ENCODE measurements around the gene SPTB.
"Not testable (repeated sequence)": the region's sequence is repeated elsewhere in the genome, so short reads cannot be mapped to it uniquely, and the experiment has no call there.

SPTB gene

GRCh38 chr14:64879635-64880220, at the start of gene SPTB:
Gene SPTB (minus strand): TSS chr14:64879907. CDS start chr14:64823094, 56,813 bp downstream.
- DNase-seq (ENCODE audit: low spot score) = peak; percentile 67

- DNase-seq (ENCODE audit: low spot score) = no peak
These were observed 49.3 kb upstream of the SPTB start for GRCh38 chr14:64929014-64929359.

DNA sequence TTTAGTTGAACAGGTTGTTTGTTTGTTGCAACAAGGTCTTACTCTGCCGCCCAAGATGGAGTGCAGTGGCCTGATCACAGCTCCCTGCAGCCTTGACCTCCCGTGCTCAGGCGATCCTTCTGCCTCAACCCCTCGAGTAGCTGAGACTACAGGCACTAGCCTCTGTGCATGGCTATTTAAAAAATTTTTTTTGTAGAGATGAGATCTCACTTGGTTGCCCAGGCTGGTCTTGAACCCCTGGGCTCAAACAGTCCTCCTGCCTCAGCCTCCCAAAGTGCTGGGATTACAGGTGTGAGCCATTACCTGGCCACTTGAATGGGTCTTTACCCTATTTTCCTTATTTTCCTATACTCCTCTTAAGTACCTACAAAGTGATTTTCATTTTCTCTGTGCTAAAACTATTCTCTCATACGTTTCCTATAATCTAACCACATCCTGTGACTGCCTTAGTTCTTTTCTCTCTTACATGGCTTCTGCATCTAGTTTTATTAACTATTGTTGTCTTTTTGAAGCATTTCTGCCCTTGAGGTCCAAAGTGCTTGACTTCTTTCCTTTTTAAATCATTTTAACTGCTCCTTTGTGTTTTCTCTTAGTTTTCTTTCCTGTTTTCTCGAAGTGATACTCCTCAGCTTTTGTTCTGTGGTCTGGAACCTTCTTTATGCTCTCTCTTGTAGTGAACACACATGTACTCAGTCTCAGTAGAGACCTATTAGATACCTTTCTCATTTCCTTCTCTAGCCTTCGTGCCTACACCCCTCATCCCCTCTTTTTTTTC, 48.7 kb upstream of the SPTB start:
- no peak for DNase-seq (ENCODE audit: low spot score)

DNA sequence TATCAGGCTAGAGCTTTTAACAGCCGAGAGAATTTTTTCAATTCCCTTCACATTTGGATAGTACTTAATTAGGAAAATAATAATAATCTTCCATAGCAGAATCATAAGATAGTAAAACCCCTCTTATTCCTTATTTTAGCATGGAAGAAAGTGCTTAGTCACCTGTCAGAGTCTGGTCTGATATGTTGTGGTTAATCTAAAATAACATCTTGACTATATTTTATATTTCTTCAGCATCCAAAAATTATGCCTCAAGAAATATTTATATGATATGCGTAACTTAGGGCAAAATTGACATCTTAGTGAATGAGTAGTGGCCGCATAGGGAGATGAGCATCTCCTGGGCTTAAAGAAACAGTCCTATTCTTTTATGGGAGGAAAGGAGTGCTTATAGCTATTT, 47.3 kb upstream of the SPTB start:
- no peak for DNase-seq (ENCODE audit: low spot score)

DNA sequence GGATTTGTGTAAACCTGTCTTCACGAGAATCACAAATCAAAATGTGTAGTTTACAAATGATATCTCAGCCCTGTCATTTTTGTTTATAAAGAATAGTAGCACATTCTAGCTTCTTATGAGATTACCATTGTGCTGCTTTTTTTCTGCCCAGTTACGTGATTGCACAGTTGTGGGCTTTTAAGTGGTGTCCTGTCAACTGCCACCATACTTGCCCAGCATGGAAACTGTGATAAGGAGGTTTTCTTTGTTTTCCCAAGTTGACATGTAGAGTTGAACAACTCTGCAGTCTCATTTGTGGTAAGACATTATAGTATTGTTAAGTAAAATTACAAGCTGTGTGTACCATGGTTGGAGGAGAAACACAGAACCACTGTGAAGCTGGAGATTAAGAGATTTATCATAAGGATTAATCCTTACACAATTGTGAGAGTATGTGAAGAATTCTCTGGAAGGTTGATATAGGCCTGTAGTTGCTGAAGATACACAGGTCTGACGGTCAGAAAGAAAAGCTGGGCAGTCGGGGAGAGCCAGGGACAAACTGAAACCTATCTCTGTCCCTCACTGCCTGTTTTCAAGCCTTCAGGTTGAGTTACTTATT, 46.8 kb upstream of the SPTB start:
- no peak for DNase-seq (ENCODE audit: low spot score)

- DNase-seq (ENCODE audit: low spot score) = no peak
These were observed 43.3 kb upstream of the SPTB start for GRCh38 chr14:64923015-64923414.

DNA sequence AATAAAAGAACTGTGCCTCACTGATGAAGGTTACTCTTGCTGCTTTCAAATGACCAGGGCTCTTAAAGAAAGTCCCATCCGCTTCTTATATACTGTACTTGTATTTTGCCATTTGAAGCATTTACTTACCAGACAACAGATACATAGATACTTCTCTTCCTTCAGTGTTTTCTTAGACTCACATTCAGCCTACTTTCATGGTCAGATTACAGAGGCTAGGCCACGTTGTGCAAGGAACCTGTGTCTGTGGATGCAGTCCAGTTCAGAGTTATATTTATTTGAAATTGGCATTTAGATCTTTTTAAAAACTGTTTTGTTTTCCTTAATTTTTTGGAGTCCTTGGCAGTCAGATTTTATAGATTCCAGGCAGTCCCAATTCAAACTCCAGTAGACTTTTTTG, 40.8 kb upstream of the SPTB start:
- DNase-seq (ENCODE audit: low spot score) = no peak

DNA sequence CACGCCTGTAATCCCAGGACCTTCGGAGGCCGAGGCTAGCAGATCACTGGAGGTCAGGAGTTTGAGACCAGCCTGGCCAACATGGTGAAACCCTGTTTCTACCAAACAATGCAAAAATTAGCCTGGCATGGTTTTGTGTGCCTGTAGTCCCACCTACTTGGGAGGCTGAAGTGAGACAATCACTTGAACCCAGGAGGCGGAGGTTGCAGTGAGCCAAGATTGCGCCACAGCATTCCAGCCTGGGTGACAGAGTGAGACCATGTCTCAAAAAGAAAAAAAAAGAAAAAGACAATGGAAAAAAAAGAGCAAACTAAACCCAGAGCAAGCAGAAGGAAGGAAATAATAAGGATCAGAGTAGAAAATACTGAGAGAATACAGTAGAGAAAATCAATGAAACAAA, 39.9 kb upstream of the SPTB start:
- no peak for DNase-seq (ENCODE audit: low spot score)

- DNase-seq (ENCODE audit: low spot score) = no peak
These were observed 39.5 kb upstream of the SPTB start for GRCh38 chr14:64919215-64919614.

DNA sequence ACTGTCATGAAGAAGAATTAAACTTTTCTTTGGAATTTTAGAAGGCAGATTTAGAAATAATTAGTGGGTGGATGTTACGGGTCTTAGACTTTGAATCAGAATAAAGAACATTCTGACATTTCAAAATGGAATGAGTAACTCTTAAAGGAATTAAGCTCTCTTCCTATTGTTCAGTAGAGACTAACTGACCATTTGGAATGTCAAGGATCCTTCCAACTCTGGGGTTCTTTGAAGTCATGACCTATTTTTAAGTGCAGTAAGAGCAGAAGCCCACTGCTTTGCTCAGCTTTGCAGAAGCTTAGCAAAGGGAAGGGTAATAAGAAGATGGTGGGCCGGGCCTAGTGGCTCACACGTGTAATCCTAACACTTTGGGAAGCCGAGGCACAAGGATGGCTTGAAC, 38.5 kb upstream of the SPTB start:
- no peak for DNase-seq (ENCODE audit: low spot score)

GRCh38 chr14:64915797-64916196, 36.1 kb upstream of the SPTB start:
- no peak for DNase-seq (ENCODE audit: low spot score)

GRCh38 chr14:64915029-64915424, 35.3 kb upstream of the SPTB start:
- DNase-seq (ENCODE audit: low spot score) = no peak

- DNase-seq (ENCODE audit: low spot score) = peak; percentile 94
These were observed 34.7 kb upstream of the SPTB start, which contains the start of gene CHURC1 for GRCh38 chr14:64914237-64915028. Gene CHURC1 (plus strand): TSS chr14:64914455. CDS start chr14:64914496, 41 bp downstream.

DNA sequence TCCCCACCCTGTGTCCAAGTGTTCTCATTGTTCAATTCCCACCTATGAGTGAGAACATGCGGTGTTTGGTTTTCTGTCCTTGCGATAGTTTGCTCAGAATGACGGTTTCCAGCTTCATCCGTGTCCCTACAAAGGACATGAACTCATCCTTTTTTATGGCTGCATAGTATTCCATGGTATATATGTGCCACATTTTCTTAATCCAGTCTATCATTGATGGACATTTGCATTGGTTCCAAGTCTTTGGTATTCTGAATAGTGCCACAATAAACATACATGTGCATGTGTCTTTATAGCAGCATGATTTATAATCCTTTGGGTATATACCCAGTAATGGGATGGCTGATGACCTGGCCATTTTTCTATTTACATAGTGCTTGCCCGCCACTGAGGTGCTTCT, 33.8 kb upstream of the SPTB start:
- not testable (repeated sequence) for DNase-seq (ENCODE audit: low spot score)

GRCh38 chr14:64912261-64912660, 32.6 kb upstream of the SPTB start:
- DNase-seq (ENCODE audit: low spot score) = no peak

GRCh38 chr14:64910847-64911495, 31.3 kb upstream of the SPTB start:
- no peak for DNase-seq (ENCODE audit: low spot score)

GRCh38 chr14:64906022-64906421, 26.3 kb upstream of the SPTB start:
- DNase-seq (ENCODE audit: low spot score) = no peak

GRCh38 chr14:64899958-64900357, 20.3 kb upstream of the SPTB start:
- DNase-seq (ENCODE audit: low spot score) = no peak

- DNase-seq (ENCODE audit: low spot score) = peak; percentile 24
These were observed 12.2 kb upstream of the SPTB start for GRCh38 chr14:64891839-64892375.

DNA sequence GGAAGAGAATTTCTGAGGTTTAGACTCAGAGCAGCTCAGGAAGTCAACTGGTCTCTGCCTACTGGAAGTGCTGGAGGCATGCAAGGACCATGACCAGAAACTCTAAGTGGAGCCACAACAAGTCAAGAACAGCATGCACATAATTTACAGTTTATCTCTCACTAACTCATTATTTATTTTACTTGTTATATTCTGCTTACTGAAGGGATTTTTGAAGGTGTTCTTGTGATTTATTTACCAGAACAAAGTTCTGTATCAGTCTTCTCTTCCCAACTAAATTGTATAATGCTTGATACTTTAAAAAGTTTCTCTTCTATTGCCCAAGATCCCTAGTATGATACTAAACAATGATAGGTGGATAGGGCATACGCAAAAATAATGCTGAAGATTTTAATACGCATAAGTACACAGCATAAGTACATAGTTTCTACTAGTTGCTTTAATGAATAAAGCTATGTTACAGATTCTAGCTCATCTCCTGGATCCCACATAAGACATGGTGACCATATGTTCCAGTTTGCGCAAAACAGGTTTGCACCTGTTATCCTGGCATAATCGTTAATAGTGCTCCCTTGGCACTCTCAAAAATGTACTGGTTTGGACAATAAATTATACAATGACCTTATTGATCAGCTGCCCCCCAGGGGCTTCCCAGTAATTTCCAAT, 11.6 kb upstream of the SPTB start:
- no peak for DNase-seq (ENCODE audit: low spot score)

DNA sequence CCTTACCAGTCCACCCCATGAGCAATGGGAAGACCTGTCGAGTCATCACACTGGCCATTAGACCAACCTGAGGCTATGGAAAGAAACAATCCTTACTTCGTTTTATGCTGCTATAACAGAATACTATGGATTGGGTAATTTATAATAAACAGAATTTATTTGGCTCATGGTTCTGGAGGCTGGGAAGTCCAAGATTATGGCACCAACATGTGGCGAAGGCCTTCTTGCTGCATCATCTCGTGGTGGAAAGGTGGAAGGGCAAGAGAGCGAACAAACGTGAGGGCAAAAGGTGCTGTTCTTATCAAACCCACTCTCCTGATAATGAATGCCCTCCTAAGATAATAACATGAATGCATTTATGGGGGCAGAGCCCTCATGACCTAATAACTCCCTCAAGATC, 9.6 kb upstream of the SPTB start:
- DNase-seq (ENCODE audit: low spot score) = no peak

All from germinal center (tissue), 1 donor.